Measurements from ENCODE around the gene GOLPH3L. TPM values are rescaled to one million over a fixed set of nuclear protein-coding genes. Genes with fewer than 3 reads are reported as not detected.
"Not testable (repeated sequence)": the region's sequence is repeated elsewhere in the genome, so short reads cannot be mapped to it uniquely, and the experiment has no call there.

The GOLPH3L gene
- total and polyA plus RNA-seq, 4 donors: 13.8 to 37.2 (median 20.3) TPM

DNA sequence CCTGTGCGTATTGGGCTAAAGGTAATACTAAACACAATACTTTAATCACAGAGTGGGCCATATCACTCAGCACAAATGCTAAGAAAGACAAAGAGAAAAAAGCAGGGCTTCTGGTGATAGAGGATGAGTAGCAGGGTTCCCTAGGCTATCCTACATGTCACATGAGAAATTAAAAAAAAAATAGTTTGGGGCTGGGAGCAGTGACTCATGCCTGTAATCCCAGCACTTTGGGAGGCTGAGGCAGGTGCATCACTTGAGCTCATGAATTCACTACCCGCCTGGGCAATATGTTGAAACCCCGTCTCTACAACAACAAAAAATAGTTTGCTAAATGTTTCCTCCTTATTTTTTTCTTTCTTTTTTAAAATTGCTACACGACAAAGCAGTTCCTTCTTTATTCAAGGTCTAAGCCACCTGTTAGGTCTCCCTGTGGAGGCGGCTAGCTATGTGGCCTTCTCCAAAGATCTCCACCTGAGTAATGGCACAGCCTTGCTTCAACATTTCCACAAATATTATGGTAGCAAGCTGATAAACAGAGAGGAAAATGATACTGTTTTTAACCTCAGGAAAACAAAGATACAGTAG lies 69.0 kb downstream of the GOLPH3L start:
- Histone ChIP-seq H3K27ac (ENCODE audit: low read depth in 1 of 2, low read length in 1 of 2) (no peak overlapping the region), H3K27me3 (ENCODE audit: control insufficient read depth in 3 of 3, insufficient read depth in 3 of 3, low read length in 2 of 3) (no peaks in the 10 kb centered on the region), H3K9ac (ENCODE audit: insufficient read depth in 1 of 2, low read length in 2 of 2) (peak overlapping the region in 1 of 2 donors; percentile 97), H3K36me3 (ENCODE audit: control insufficient read depth in 4 of 4, insufficient read depth in 4 of 4, low read length in 4 of 4) (peaks cover 16 to 40% (median 25%) of the 10 kb centered on the region in 4 donors), H3K4me1 (ENCODE audit: control insufficient read depth in 5 of 5, insufficient read depth in 5 of 5, low read length in 5 of 5) (peaks cover 5 to 16% (median 6%) of the 10 kb centered on the region in 5 donors), H3K4me3 (no peak overlapping the region), H3K9me3 (ENCODE audit: control insufficient read depth in 4 of 4, insufficient read depth in 3 of 4, low read length in 3 of 4) (no peaks in the 10 kb centered on the region)
- ATAC-seq (ENCODE audit: insufficient read depth, low FRiP score) (no peak), DNase-seq (no peak)
- TF ChIP-seq, protein P1, sequence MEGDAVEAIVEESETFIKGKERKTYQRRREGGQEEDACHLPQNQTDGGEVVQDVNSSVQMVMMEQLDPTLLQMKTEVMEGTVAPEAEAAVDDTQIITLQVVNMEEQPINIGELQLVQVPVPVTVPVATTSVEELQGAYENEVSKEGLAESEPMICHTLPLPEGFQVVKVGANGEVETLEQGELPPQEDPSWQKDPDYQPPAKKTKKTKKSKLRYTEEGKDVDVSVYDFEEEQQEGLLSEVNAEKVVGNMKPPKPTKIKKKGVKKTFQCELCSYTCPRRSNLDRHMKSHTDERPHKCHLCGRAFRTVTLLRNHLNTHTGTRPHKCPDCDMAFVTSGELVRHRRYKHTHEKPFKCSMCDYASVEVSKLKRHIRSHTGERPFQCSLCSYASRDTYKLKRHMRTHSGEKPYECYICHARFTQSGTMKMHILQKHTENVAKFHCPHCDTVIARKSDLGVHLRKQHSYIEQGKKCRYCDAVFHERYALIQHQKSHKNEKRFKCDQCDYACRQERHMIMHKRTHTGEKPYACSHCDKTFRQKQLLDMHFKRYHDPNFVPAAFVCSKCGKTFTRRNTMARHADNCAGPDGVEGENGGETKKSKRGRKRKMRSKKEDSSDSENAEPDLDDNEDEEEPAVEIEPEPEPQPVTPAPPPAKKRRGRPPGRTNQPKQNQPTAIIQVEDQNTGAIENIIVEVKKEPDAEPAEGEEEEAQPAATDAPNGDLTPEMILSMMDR (IDR thresholded peaks at IDR 0.05; ENCODE audit: control extremely low read depth, extremely low read depth): no peak
- WGBS, 2 donors: 59 to 74% methylated on average over 5 of the region's 5 CpGs

DNA sequence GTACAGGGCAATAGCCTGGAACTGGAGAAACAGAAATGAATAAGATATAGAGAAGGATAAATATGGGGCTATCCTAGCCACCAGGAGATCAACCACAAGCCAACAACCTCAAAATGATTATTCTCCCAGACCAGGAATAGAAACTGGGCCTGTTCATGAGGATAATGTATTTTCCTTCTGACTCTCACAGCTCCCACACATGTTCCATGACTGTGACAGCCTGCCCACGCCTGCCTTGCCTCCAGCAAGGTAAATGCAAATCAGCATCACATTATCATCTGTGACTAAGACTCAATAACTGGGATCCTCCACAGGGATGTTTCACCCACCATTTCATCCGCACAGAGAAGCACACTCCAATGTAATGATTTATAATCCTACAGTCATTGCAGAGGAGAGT lies 70.8 kb downstream of the GOLPH3L start:
- Histone ChIP-seq H3K27ac (ENCODE audit: low read depth in 1 of 2, low read length in 1 of 2) (no peak overlapping the region), H3K36me3 (ENCODE audit: control insufficient read depth in 4 of 4, insufficient read depth in 4 of 4, low read length in 4 of 4) (peaks cover 18 to 50% (median 30%) of the 10 kb centered on the region in 4 donors), H3K9me3 (ENCODE audit: control insufficient read depth in 4 of 4, insufficient read depth in 3 of 4, low read length in 3 of 4) (no peaks in the 10 kb centered on the region), H3K27me3 (ENCODE audit: control insufficient read depth in 3 of 3, insufficient read depth in 3 of 3, low read length in 2 of 3) (no peaks in the 10 kb centered on the region), H3K9ac (ENCODE audit: insufficient read depth in 1 of 2, low read length in 2 of 2) (no peak overlapping the region), H3K4me3 (no peak overlapping the region), H3K4me1 (ENCODE audit: control insufficient read depth in 5 of 5, insufficient read depth in 5 of 5, low read length in 5 of 5) (peaks cover 6 to 18% (median 10%) of the 10 kb centered on the region in 5 donors)
- DNase-seq: no peak
- no peak for ATAC-seq (ENCODE audit: insufficient read depth, low FRiP score)
- TF ChIP-seq, protein P1 (IDR thresholded peaks at IDR 0.05; ENCODE audit: control extremely low read depth, extremely low read depth): no peak
- 92 to 100% methylated on average over 2 of the region's 2 CpGs for WGBS, 2 donors

DNA sequence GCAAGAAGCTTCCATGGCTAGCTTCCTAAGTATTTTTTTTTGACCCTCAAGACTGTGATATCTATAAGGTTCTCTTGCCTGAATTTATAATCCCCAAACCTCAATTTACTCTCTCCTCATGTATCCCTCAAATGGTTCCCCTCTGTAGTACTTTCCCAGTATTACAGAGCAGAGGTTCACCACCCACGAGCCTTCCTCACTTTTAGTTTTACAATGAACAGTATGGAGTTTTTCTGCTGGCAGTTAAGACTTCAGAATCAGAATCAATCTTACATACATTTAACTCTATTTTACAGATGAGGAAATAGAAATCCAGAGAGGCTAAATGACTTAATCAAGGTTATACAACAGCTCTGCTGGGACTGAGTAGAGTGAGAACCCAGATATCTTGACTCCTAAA lies 72.4 kb downstream of the GOLPH3L start:
- not testable (repeated sequence) for H3K9ac ChIP-seq (ENCODE audit: insufficient read depth in 1 of 2, low read length in 2 of 2); H3K27ac ChIP-seq (ENCODE audit: low read depth in 1 of 2, low read length in 1 of 2); H3K4me3 ChIP-seq; H3K27me3 ChIP-seq (ENCODE audit: control insufficient read depth in 3 of 3, insufficient read depth in 3 of 3, low read length in 2 of 3); H3K9me3 ChIP-seq (ENCODE audit: control insufficient read depth in 4 of 4, insufficient read depth in 3 of 4, low read length in 3 of 4); ATAC-seq (ENCODE audit: insufficient read depth, low FRiP score); DNase-seq
- H3K36me3 ChIP-seq (ENCODE audit: control insufficient read depth in 4 of 4, insufficient read depth in 4 of 4, low read length in 4 of 4): peaks cover 20 to 64% (median 37%) of the 10 kb centered on the region in 4 donors
- WGBS, 2 donors: 75 to 97% methylated on average over 1 of the region's 1 CpG
- H3K4me1 ChIP-seq (ENCODE audit: control insufficient read depth in 5 of 5, insufficient read depth in 5 of 5, low read length in 5 of 5): peaks cover 5 to 30% (median 6%) of the 10 kb centered on the region in 5 donors

DNA sequence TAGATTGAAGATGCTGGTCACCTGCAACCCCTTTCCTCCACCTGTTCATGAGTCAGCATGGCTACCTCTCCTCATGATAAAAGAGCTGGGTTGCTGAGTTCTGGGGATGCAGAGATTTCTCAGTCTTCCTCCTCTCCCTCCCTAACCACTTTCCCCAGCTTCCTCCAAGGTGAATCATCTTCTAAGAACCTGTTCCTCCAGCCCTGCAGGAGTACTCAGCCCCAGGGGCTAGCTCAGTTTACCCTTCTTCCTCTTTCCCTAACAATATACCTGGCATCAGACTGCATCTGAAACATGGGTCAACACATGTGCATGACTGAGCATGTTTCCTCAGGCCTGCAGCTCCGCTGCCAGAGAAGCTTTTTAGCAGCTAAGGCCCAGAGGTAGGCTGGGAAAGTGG lies 72.8 kb downstream of the GOLPH3L start:
- H3K4me1 ChIP-seq (ENCODE audit: control insufficient read depth in 5 of 5, insufficient read depth in 5 of 5, low read length in 5 of 5): peaks cover 5 to 32% (median 6%) of the 10 kb centered on the region in 5 donors
- H3K9me3 ChIP-seq (ENCODE audit: control insufficient read depth in 4 of 4, insufficient read depth in 3 of 4, low read length in 3 of 4); DNase-seq; H3K27me3 ChIP-seq (ENCODE audit: control insufficient read depth in 3 of 3, insufficient read depth in 3 of 3, low read length in 2 of 3); H3K4me3 ChIP-seq; H3K9ac ChIP-seq (ENCODE audit: insufficient read depth in 1 of 2, low read length in 2 of 2); ATAC-seq (ENCODE audit: insufficient read depth, low FRiP score): not testable (repeated sequence)
- peaks cover 20 to 64% (median 38%) of the 10 kb centered on the region in 4 donors for H3K36me3 ChIP-seq (ENCODE audit: control insufficient read depth in 4 of 4, insufficient read depth in 4 of 4, low read length in 4 of 4)
- H3K27ac ChIP-seq (ENCODE audit: low read depth in 1 of 2, low read length in 1 of 2): peak overlapping the region in 1 of 2 donors; percentile 17
- 85 to 95% methylated on average over 1 of the region's 1 CpG for WGBS, 2 donors

Data from lung (tissue), 12 donors.